ENCODE results near the gene PIP4K2A.

DNA sequence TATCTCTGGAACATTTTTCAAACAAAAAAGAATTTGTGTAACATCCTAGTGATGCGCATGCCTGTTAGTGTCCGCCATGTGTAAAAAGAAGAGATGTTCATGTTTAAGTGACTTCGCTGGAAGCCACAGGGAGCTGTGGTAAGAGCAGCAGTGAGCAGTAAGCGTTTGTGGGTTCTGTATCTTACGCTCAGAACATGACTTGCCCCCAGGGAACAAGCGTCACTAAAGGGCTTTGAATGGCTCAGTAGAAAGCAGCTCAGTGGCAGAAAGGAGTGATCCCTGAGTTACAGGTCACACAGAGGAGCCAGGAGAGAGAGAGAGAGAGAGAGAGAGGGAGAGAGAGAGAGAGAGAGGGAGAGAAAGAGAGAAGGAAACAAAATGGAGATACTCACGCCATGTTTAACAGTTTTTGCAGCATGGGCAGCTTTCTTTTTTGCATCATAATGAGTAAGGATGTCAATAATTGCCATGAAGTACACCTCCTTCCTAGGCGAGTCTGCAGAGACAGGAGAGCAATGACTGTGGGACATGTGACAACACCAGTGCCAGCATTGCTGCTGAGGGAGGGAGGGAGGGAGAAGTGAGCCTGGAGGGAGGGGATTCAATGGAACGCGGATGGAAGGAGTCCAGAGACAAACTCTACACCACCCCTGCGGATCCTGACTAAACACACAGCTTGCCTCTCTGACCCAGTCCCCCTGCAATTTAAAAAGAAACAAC lies 174.6 kb downstream of the PIP4K2A start:
- no peak for TF ChIP-seq POLR2A (IDR thresholded peaks at IDR 0.05; ENCODE audit: low read depth, low read length)
- TF ChIP-seq, protein P1, sequence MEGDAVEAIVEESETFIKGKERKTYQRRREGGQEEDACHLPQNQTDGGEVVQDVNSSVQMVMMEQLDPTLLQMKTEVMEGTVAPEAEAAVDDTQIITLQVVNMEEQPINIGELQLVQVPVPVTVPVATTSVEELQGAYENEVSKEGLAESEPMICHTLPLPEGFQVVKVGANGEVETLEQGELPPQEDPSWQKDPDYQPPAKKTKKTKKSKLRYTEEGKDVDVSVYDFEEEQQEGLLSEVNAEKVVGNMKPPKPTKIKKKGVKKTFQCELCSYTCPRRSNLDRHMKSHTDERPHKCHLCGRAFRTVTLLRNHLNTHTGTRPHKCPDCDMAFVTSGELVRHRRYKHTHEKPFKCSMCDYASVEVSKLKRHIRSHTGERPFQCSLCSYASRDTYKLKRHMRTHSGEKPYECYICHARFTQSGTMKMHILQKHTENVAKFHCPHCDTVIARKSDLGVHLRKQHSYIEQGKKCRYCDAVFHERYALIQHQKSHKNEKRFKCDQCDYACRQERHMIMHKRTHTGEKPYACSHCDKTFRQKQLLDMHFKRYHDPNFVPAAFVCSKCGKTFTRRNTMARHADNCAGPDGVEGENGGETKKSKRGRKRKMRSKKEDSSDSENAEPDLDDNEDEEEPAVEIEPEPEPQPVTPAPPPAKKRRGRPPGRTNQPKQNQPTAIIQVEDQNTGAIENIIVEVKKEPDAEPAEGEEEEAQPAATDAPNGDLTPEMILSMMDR (IDR thresholded peaks at IDR 0.05; ENCODE audit: extremely low read depth in 1 of 2, insufficient read depth in 1 of 2, low read depth in 1 of 2, low read length in 2 of 2): no peak
- TF ChIP-seq POLR2AphosphoS5 (IDR thresholded peaks at IDR 0.05; ENCODE audit: insufficient read depth, low read depth, low read length): no peak
